HG02870 (cell line): Measurements from ENCODE around the gene TCFL5.

ENCODE experiments used
- ATAC-seq: cut with Tn5 transposase; IDR thresholded peaks from one replicate; pipeline ENCODE4 v1.9.1; 2021; ENCODE audit warnings: mild to moderate bottlenecking, moderate library complexity; ENCODE audit not compliant: unreplicated experiment

Gene TCFL5

DNA sequence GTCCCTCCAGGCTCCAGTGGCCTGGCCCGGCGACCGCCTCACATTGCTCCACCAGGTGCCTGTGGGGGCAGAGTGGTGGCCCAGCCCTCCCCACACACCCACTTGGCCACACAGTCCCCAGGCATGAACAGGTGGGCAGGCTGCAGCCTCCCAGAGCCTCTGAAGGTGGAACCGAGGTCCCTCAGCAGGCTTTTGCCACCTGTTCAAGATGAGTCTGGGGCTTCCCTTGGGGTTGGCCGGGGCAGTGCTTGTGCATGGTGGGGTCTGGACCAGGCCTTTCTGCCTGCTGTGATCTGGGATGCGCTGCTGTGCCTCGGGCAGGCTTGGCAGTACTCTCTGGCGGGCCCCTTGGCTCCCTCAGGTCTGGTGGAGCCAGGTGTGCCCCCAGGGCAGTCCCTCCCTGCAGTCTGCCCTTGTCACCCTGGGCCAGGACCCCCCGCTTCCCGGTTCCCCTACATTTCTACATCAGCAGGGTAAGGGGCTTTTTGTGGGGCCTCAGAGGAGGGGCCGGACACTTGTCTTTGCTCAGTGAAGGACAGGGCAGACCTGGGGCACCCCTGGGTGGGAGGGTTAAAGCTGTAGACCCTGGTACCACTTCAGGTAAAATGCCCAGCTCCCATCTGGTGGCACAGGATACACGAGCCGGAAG lies 47.4 kb downstream of the TCFL5 start:
- no peak for ATAC-seq

DNA sequence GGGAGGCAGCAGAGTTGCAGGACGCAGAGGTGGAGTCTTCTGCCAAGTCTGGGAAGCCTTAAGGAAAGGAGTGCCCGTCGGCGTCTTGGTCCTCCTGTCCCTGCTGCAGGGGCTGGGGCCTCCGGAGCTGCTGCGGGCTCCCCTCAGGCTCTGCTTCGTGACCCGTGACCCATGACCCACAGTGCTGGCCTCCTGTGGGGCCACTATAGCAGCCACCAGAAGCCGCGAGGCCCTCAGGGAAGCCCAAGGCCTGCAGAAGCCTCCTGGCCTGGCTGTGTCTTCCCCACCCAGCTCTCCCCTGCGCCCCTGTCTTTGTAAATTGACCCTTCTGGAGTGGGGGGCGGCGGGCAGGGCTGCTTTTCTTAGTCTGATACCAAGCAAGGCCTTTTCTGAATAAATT lies 48.0 kb downstream of the TCFL5 start:
- ATAC-seq, result no peak

GRCh38 chr20:62812907-62813200 lies 48.8 kb downstream of the TCFL5 start:
- no peak for ATAC-seq

GRCh38 chr20:62812181-62812906 lies 49.3 kb downstream of the TCFL5 start:
- no peak for ATAC-seq

GRCh38 chr20:62811720-62812119 lies 49.9 kb downstream of the TCFL5 start:
- ATAC-seq, result no peak

DNA sequence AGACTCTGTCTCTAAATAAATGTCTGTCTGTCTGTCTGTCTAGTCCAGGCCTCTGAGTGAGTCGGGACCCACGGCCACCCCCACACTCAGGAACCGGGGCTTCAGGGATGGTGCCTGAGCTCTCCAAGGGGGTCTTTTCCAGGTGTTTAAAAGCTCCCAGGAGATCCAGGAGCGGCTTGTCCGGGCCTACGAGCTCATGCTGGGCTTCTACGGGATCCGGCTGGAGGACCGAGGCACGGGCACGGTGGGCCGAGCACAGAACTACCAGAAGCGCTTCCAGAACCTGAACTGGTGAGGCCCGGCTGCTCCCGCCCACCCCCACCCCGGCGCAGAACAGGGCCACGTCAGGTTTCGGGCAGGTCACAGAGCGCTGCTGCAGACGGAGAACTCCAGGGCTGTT lies 50.3 kb downstream of the TCFL5 start:
- ATAC-seq, result no peak

DNA sequence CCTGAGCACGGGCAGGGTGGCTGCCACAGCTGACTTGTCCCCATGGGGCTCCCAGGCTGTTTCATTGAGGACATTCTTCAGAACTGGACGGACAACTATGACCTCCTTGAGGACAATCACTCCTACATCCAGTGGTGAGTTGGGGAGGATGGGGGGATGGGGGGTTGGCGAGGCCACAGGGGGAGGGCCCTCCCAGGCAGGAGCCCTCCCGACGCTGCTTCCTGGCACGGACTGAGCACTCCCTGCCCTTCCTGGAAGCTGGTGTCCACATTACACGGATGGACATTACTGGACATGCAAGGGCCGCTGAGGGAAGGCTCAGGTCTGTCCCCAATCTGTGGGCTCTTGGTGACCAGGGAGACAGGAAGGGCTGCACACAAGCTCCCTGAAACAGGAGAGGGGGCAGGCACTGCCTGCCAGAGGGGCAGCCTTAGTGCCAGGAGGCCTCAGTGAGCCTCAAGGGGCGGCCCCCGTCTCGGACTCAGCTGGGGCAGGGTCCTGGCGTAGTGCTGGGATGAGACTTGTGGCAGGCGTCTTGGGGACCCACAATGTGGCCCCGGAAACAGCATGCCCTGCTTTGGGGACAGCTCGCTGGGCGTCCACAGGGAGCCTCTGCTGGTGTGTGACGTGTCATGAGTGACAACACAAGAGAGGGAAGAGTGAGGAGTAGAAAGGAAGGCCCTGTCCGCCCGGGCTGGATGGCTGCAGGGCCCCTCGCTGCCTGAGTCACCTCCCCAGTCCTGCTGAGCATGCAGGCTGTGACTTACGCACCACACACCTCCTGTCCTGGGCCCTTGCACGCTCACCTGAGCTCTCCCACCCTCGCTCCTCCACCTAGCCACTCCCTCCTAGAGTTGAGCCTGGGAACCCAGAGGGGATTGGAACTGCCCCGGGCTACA lies 51.8 kb downstream of the TCFL5 start:
- ATAC-seq, result no peak

DNA sequence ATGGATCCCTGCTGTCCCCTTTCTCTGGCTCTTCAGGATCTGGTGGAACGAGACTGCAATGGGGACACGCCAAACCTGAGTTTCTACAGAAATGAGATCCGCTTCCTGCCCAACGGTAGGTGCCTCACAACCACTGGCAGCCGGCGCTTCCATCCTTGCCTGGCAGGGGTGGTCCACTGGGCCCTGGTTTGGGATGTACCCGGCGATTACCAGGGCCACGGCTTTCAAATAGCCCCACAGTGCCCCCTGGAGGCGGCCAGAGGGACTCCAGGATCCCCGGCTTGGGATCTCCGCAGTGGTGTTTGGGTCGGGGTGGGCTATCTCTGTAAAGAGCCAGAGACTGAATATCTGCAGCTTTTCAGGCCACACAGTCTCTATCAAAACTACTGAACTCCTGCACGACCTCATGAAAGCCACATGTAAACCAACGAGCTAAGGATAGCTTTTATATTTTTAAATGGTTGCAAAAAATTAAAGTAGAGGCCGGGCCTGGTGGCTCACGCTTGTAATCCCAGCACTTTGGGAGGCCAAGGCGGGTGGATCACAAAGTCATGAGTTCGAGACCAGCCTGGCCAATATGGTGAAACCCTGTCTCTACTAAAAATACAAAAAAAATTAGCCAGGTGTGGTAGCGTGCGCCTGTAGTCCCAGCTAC lies 53.3 kb downstream of the TCFL5 start:
- ATAC-seq, result no peak

DNA sequence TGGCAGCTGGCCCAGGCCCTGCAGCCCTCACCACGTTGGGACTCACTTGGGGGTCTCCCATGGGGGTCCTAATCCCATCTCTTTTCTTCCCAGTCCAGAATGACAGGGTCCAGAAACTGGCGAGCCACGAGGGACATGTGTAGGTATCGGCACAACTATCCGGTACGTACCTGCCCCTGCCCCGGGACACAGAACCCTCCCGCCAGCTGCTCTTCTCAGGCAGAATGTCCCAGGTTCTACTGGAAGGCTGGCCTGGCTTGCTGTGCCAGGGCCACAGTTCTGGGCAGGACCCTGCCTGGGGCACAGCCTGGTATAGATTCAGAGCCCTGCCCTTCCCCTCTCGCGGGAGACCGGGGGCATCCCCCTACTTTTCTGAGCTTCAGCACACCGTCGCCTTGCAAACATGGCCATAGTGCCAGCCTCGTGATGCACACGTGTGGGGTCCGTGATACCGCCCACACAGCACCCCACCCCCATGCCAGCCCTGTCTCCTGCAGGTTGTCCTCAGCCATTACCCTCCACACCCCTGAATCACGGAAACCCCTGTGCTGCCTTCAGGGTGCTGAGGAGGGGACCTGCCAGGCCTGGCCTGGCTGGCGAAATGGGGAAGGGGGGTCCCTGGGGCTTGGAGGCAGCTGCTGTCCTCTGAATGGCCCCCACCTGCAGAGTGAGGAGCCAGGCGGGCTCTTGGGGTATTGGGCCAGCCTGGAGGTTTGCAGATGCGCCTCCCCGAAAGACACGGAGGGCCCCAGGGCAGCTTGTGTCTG lies 54.0 kb downstream of the TCFL5 start:
- no peak for ATAC-seq

- no peak for ATAC-seq
Observed at GRCh38 chr20:62806383-62807050, 55.1 kb downstream of the TCFL5 start.

DNA sequence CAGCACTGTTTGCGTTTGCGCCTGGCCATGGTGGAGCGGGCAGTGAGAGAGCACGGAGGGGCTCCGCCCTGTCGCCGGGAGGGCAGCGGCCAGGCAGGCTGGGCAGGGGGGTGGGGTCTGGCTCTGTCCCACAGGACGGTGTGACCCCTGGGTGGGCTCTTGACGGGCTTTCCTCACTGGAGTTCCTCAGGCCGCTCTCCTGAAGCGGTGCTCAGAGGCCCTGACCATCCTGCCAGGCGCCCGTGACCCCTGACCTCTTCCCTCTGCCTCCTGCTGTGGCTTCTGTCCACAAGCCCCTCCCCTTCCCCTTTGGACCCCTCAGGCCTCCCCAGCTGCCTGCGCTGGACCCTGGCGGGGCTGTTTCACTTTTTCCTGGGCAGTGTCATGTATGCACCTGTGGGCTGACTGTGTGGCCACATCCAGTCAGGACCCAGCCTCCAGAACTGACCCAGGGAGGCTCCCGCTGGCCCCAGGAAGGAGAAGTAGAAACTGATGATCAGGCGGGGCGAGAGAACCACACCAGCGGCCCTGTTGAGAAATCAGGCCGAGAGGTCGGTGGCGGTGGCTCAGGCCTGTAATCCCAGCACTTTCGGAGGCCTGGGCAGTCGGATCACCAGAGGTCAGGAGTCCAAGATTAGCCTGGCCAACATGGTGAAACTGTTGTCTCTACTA lies 55.8 kb downstream of the TCFL5 start:
- ATAC-seq, result no peak

DNA sequence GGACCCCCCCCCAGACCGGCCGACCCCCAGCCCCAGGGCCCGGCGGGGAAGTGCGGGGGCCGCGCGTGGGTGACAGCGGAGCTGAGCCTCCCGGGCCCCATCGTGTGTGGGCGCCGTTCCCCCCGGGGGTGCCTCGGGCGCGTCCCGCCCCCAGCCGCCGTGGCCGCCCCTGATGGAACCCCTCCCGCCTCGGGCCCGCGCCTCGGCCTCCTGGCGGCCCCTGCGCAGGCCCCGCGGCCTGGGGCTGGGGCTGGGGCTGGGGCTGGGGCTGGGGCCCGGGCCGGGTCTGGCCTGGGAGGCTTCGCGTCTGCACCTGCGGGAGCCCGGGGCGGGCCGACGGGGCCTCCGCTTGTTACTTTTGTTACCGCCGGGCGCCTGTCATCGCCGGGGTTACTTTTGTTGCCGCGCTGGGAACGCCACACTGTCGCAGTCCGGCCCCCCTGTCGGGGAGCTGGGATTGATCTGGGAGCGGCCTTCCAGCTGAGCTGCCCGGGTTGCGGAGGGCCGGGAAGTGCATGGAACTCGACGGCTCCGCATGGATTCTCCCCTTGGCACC lies 56.4 kb downstream of the TCFL5 start:
- no peak for ATAC-seq

- no peak for ATAC-seq
Observed at GRCh38 chr20:62804627-62805154, 56.9 kb downstream of the TCFL5 start, which contains the start of gene OGFR. TSS of gene OGFR (plus strand) at chr20:62804835. CDS start at chr20:62804860, 25 bp downstream.

GRCh38 chr20:62804021-62804626 lies 57.5 kb downstream of the TCFL5 start:
- ATAC-seq, result no peak

GRCh38 chr20:62802026-62802712 lies 59.5 kb downstream of the TCFL5 start:
- ATAC-seq, result no peak

GRCh38 chr20:62801284-62802010 lies 60.2 kb downstream of the TCFL5 start:
- no peak for ATAC-seq
